OCI-LY3 (cell line): Measurements from ENCODE around the gene LAMB3.

Experiments
- CTCF ChIP-seq: fragments of 200-600, 300-600 bp; sonication (generic); IDR thresholded peaks from 2 replicates; pipeline ENCODE4 v1.5.1; 2014; ENCODE audit warnings: antibody characterized with exemption, low read length, low read depth
- EZH2phosphoT487 ChIP-seq: fragments of 200-600 bp; shearing (Covaris generic); IDR thresholded peaks from 2 replicates; pipeline ENCODE4 v1.6.1; 2018; ENCODE audit warnings: antibody characterized with exemption, mixed run types, low read depth

GRCh38 chr1:209643285-209644020 lies 8.8 kb downstream of the LAMB3 start:
- TF ChIP-seq CTCF: no peak
- no peak for TF ChIP-seq EZH2phosphoT487
